Stimulated activated CD4-positive, alpha-beta T cell treated with anti-CD3 and anti-CD28 coated beads, Interleukin-2, amount 100 ng/mL, for 24 hours (primary cell): Measurements from ENCODE around the gene TRAPPC2L.
"Not testable (repeated sequence)": the region's sequence is repeated elsewhere in the genome, so short reads cannot be mapped to it uniquely, and the experiment has no call there.

Source experiments
- DNase-seq, 2 donors: peaks; one replicate each; pipeline ENCODE4 v3.0.0-alpha.2; 2020

The TRAPPC2L gene

GRCh38 chr16:88878967-88879787 lies 22.2 kb downstream of the TRAPPC2L start:
- no peak for DNase-seq

GRCh38 chr16:88879788-88880055 lies 22.8 kb downstream of the TRAPPC2L start:
- no peak for DNase-seq

DNA sequence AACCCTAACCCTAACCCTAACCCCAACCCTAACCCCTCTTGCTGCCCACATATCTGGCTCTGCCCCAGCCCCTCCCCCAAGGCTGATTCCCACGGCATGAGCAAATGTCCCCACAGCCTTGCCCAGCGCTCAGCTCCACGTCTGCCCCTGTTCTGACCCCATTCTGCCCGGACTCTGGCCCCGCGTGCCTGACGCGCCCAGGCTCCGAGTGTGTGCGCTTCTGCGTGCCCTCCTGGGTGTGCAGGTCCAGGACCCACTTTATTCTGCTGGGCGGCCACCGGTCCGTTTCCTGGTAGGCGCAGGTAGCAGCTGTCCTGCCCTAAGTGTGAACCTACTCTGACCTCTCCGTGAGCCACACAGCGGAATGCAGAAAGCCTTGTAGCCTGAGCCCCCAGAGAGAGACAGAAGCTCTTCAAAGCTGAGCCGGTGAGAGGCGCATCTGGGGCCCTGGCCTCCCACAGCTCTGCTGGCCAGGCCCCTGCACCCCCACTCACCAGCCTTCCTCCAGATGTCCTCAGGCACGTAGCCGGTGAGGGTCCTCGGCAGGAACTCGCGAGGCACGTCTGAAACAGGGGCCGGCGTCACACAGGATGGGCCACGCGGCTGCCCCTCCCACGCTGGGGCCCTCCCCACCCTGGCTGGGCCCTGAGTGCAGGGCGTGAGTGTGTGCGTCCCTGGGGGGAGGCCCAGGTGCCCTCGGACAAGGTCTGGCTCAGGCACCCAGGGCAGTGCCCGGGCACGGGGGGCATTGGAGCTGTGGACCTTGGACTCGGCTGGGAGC lies 23.5 kb downstream of the TRAPPC2L start:
- DNase-seq: no peak

DNA sequence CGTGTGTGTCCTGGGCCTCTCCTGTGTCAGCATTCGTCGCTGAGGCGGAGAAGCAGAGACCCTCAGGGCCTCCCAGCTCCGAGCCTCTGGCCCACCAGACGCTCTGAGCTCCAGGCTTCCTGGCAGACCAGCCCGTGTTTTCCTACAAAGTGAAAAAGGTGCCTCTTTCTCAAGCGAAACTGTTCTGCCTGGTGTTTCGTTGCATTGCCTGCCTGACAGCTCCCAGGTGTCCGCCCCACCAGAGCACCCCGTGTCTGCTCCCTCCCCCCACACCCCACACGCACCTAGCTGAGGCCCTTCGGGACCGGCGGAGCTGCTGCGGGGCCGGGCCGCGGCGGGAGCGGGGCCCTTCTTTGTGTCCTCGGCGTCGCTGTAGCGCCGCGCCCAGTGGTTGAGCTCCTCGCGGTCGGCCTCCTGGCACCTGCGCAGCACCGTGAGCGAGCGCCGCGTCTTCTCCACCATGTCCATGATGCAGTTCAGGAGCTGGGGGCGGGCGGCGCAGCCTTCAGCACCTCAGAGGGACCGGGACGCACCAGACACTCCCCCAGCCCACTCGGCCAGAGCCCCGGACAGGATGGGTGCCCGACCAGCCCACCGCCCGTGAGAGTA lies 24.2 kb downstream of the TRAPPC2L start:
- DNase-seq: no peak

DNA sequence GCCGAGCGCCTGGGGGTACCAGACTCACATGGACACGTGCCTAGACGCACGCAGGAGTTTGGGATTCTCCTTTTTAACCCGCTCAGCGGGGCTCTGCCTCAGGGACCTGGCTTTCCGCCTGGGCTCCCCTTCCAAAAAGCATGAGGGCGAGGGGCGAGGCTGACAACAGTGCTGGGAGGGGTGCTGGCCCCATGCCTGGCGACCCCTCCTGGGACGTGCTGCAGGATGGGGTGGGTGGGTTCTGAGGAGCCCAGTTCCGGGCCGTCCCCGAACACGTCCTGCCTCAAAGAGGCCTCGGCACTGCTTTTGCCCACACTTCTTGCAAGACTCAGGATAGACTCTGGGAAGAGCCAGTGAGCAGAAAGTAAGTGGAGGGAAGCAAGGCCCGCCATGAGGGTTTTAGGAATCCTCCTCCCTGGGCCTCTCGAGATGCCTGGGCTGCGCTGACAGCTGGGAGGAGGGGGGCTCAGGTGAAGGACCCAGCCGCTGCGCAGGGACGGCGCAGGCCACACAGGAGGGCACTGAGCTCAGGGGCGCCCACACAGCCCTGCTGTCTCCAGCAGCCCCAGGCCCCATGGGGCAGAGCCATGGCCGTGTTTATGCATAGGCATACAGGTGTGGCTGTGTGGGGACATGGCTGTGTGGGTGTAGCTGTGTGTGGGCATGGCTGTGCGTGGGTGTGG lies 24.9 kb downstream of the TRAPPC2L start:
- no peak for DNase-seq

GRCh38 chr16:88882358-88883030 lies 25.6 kb downstream of the TRAPPC2L start:
- DNase-seq: no peak

DNA sequence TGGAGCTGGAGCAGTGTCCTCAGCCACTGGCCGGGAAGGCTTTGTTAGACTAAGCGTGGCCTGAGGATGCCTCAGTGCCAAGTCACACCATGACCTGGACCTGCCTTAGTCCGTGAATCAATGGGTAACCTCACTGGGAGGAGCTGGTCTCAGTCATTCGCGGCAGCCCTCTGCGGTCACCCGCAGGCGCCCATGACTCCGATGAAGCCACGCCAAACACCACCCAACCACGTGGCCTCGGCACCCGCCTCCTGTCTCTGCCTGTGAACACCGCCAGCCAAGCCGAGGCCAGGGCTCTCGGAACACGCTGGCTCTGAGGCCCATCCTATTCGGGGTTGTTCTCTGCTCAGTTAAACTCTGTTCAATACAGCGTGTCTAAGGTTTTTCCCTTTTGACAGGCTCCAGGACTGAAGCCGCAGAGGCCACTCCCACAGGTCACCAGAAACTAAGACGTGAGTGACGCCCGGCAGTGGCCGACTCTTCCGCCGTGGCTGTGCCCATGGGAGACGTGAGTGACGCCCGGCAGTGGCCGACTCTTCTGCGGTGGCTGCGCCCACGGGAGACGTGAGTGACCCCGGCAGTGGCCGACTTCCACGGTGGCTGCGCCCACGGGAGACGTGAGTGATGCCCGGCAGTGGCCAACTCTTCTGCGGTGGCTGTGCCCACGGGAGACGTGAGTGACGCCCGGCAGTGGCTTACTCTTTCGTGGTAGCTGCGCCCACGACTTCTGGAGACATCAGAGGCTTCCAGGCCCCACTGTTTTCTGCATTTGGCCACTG lies 26.4 kb downstream of the TRAPPC2L start:
- DNase-seq: no peak

GRCh38 chr16:88883946-88884345 lies 27.0 kb downstream of the TRAPPC2L start:
- no peak for DNase-seq

DNA sequence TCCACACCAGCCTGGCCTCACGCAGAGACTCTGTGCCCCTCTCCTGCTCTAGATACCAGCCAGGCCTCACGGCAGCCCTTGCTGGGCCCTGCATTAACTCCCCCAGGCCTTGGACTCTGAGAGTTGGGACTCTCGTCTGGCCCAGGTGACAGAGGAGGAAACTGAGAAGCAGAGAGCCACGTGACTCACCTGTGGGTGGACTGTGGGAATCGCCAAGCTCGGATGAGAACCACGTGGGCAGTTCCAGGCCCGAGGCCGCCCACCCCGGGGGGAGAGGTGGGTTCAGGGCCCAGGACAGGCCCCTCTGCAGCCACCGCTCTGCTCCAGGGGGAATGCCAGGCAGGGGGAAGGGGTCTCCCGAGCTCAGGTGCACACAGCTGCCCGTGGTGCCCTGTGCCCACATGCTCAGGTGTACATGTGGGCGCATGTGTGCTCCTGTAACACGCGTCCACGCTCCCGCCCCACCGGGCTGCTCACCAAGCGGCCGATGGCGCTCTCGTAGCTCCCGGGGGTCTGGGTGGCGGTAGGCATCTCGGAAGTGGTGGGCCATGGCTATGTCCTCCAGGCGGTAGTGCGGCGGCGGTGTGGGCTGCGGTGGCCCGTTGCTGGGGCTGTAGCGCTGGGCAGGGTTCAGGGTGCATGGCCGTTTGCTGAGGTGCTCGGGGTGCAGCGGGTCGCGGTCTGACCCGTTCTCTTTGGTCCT lies 27.8 kb downstream of the TRAPPC2L start:
- no peak for DNase-seq

- DNase-seq: no peak
Measured at GRCh38 chr16:88885693-88886280, 28.9 kb downstream of the TRAPPC2L start.

DNA sequence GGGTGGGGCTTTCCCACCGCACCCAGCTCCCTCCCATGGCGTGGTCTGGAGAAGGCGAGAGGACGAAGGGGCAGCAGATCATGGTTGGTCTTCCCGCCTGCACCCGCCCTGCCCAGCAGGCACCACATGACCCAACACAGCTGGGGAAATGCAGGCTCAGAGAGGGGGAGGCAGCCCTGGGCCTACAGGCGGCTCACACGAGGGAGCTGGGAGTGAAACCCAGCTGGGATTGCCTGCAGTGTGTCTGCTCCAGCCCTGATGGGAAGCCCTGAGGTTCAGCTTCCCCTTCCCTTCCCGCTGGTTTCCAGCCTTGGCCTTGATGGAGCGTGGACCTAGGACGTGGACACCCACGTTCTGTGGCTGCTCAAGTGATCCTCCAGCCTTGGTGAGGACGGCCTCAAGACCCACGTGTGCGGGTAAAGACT lies 29.5 kb downstream of the TRAPPC2L start:
- no peak for DNase-seq

DNA sequence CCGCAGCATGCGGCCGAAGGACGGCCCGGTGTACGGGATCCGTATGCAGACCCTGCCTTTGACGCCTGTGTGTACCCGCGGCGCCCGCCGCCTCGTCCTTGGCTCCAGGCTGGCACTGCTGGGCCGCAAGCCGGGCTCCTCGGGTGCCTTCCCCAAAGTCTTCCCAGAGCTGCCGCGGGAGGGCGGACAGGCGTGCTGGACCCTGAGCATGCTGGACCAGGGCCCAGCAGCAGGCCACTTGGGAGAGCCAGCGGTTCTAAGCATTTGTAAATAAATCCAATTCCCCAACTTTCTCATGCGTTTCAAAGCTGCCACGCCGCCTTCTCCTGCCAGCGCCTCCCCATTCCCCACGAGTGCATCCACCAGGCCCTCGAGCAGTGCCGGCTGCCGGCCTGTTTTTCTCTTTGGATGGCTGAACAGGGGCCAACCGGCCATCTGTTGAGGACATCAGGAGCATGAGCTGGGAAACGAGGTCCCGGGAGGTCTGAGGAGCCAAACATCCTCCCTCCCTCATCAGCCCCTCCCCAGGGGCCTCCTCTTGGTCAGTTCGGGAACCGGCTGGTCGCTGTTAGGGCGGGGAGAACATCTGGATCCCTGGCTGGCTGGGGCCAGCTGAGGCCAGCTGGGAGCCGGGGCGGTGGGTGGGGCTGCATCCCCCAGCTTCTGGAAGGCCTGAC lies 30.1 kb downstream of the TRAPPC2L start:
- DNase-seq: no peak

GRCh38 chr16:88888057-88888456 lies 31.1 kb downstream of the TRAPPC2L start:
- DNase-seq: no peak

DNA sequence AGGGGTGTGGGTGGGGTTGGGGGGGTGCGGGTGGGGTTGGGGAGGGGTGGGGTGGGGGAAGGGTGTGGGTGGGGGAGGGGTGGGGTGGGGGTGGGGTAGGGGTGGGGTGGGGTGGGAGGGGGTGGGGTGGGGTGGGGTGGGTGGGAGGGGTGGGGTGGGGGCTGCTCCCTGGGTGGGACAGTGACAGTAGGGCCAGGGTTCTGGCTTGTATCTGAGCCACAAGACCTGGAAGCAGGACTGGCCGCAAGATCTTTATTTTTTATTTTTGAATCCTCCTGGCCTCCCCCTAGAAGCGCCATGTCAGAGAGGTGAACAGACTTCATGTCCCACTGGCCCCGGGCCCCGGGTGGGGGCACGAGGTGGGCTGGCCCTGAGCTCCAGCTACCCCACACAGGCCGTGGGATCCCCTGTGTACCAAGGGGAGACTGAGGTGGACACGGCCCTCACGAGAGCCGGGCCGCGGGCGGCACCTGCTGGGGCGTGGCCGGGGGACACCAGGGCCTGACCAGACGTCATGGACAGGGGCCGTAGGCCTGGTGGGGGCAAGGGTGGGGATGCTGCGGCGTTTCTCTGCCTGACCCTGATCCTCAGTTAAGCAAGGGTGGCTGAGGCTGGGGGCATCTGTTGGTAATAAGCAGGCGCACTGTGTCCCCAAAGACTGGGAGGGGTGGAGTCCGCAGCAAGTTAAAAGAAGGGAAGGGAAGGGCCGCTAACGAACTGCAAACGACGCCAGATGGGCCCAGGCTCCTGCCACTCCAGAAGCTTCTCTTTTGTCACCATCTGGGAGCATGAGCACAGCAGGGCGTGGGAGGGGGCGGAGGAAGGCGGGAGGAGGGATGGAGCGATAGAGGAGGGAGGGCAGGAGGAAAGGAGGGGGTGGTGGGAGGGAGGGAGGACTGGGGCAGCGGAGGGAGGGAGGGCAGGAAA lies 31.8 kb downstream of the TRAPPC2L start:
- no peak for DNase-seq

GRCh38 chr16:88889702-88890352 lies 32.9 kb downstream of the TRAPPC2L start:
- DNase-seq: not testable (repeated sequence)

- DNase-seq: no peak
Measured at GRCh38 chr16:88891083-88891482, 34.2 kb downstream of the TRAPPC2L start.

DNA sequence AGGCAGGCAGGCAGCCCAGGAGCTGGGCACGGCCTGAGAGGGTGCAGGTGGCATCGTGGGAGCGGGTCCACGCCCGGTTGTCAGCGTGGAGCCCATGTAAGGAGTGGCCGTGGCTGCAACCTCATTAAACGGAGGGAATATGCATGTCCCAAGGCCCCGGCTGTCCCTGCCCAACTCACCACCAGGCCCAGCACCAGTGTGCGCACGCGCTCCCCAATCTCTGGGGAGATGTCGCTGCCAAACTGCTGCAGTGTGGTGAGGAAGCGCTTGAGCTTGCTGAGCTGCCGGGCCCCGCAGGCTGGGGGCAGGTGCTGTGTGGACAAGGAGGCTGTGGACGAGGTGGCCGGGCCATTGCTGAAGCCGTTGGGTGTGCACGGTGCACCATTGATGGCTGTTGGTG lies 35.1 kb downstream of the TRAPPC2L start:
- no peak for DNase-seq

DNA sequence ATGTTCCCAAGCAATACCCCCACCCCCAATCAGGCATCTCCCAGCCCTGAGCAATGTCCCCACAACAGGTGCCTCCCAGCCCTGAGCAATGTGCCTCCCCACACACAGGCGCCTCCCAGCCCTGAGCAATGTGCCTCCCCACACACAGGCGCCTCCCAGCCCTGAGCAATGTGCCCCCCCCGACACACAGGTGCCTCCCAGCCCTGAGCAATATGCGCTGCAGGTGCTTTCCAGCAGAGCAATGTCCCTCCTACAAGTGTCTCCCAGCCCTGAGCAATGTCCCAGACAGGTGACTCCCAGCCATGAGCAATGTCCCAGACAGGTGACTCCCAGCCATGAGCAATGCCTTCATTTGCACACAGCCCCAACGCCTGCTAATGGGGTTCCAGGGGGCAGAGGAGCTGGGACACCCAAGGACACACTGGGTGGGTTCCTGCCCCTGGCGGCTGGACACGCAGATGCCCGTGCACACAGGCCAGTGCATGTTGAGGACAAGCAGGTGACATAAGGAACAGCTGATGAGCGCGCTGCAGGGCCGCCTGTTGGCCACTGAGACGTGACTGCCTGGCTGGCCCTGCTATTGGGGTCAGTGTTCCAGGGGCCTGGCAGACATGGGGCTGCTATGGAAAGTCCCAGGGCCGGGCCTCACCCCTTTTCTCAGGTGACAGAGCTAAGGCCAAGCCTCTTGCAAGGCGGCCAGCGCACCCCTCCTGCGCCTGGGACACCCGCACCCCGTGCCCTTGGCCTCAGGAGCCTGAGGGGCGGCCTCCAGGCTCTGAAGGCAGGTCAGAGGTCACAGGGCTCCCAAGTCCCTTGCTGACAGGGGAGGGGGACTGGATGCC lies 36.4 kb downstream of the TRAPPC2L start:
- no peak for DNase-seq
